OCI-LY7 (cell line): ENCODE results near the gene HS3ST3B1. TPM values are rescaled to one million over a fixed set of nuclear protein-coding genes. Genes with fewer than 3 reads are reported as not detected.

ENCODE experiments used
- BruUV-seq: library from RNA; stranded (reverse); fragments of 400-500 nt; replicated peaks from 2 replicates; lab custom pipeline; 2021; lab: Mats Ljungman, UMichigan
- CTCF ChIA-PET: fragments of 300-600 bp; sonication (Branson Sonifier 250); formaldehyde crosslinking; loops from one replicate; lab custom pipeline; 2022; ENCODE audit warnings: antibody characterized with exemption; ENCODE audit not compliant: unreplicated experiment; lab: Charles Lee
- POLR2A ChIA-PET: fragments of 300-600 bp; sonication (Branson Sonifier 250); formaldehyde crosslinking; loops from one replicate; lab custom pipeline; 2022; ENCODE audit warnings: antibody characterized with exemption; lab: Charles Lee
- DNase-seq: peaks from one replicate; pipeline ENCODE4 v3.0.0-alpha.2; 2015; ENCODE audit warnings: low spot score
- H2AFZ ChIP-seq: fragments of 200-600 bp; sonication (generic), shearing (Covaris generic); 2 replicates; pipeline ENCODE4 v1.6.1; 2014; ENCODE audit warnings: mild to moderate bottlenecking, antibody characterized with exemption, low read length, moderate library complexity
- H3K27ac ChIP-seq: fragments of 200-600 bp; sonication (generic); 2 replicates; pipeline ENCODE4 v1.5.1; 2014; ENCODE audit warnings: mixed run types, low read depth, mild to moderate bottlenecking, moderate library complexity, low read length, inconsistent platforms; ENCODE audit not compliant: poor library complexity, severe bottlenecking
- H3K36me3 ChIP-seq: fragments of 200-600 bp; sonication (generic); 2 replicates; pipeline ENCODE4 v1.6.1; 2014; ENCODE audit warnings: mild to moderate bottlenecking, antibody characterized with exemption, low read length, moderate library complexity, mixed read lengths; ENCODE audit not compliant: insufficient read depth
- H3K4me1 ChIP-seq: fragments of 200-600 bp; sonication (generic); 2 replicates; pipeline ENCODE4 v1.5.1; 2014; ENCODE audit warnings: mild to moderate bottlenecking, low read length; ENCODE audit not compliant: insufficient read depth, poor library complexity, severe bottlenecking
- H3K4me2 ChIP-seq: fragments of 200-600 bp; sonication (generic); 2 replicates; pipeline ENCODE4 v1.6.1; 2014; ENCODE audit warnings: mild to moderate bottlenecking, low read length
- H3K4me3 ChIP-seq: fragments of 200-600 bp; sonication (generic); 2 replicates; pipeline ENCODE4 v1.5.1; 2014; ENCODE audit warnings: mild to moderate bottlenecking, low read depth, low read length; ENCODE audit not compliant: poor library complexity, severe bottlenecking
- H3K79me2 ChIP-seq: fragments of 200-600 bp; sonication (generic); 2 replicates; pipeline ENCODE4 v1.6.1; 2016; ENCODE audit warnings: low read depth, mild to moderate bottlenecking, low read length, moderate library complexity, mixed read lengths; ENCODE audit not compliant: insufficient read depth
- H3K9me2 ChIP-seq: fragments of 200-600 bp; sonication (generic); 2 replicates; pipeline ENCODE4 v1.6.1; 2016; ENCODE audit warnings: mild to moderate bottlenecking, low read length, mixed read lengths; ENCODE audit not compliant: insufficient read depth
- H3K9me3 ChIP-seq: fragments of 200-600 bp; sonication (generic); 2 replicates; pipeline ENCODE4 v1.6.1; 2014; ENCODE audit warnings: mild to moderate bottlenecking, mixed run types, low read length, mixed read lengths
- H4K20me1 ChIP-seq: fragments of 200-600 bp; sonication (generic); 2 replicates; pipeline ENCODE4 v1.6.1; 2014; ENCODE audit warnings: mild to moderate bottlenecking, antibody characterized with exemption, low read length, moderate library complexity, mixed read lengths; ENCODE audit not compliant: insufficient read depth
- CTCF ChIP-seq: fragments of 200-600 bp; sonication (generic); conservative IDR thresholded peaks from 2 replicates; pipeline ENCODE4 v1.5.1; 2014; ENCODE audit warnings: mild to moderate bottlenecking, antibody characterized with exemption, low read length, moderate library complexity, mixed read lengths
- EZH2phosphoT487 ChIP-seq: fragments of 200-600 bp; sonication (generic); IDR thresholded peaks from 2 replicates; pipeline ENCODE4 v1.6.1; 2018; ENCODE audit warnings: low read depth, borderline replicate concordance, mild to moderate bottlenecking, mixed run types, antibody characterized with exemption, low read length, moderate library complexity, mixed read lengths
- intact Hi-C: fragments of 100-400 bp; cut with micrococcal nuclease; formaldehyde crosslinking; loops from one replicate; pipeline ENCODE4 v1.10.0; 2022; ENCODE audit not compliant: unreplicated experiment
- total RNA-seq, 2 experiments: library from RNA; depleted of rRNA in 1 of 2; stranded (reverse); fragments of >200 nt in 1 of 2; shearing (Covaris generic) in 1 of 2; gene quantifications; 2 replicates each; pipeline ENCODE4 v1.2.3, GENCODE V29; 2014 to 2022

The HS3ST3B1 gene
- total RNA-seq, 2 experiments from 2014 or later, result 0.03 to 1.6 TPM

GRCh38 chr17:14296166-14296910, 4.5 kb upstream of the HS3ST3B1 start:
- Histone ChIP-seq H3K27ac (no peak overlapping the region), H3K9me3 (no peaks in the 10 kb centered on the region), H2AFZ (no peak overlapping the region), H3K79me2 (no peaks in the 10 kb centered on the region), H3K4me3 (no peak overlapping the region), H4K20me1 (no peaks in the 10 kb centered on the region), H3K4me1 (peaks cover 9% of the 10 kb centered on the region), H3K9me2 (no peaks in the 10 kb centered on the region), H3K36me3 (no peaks in the 10 kb centered on the region), H3K4me2 (no peak overlapping the region)
- DNase-seq, result no peak
- no TSS peak for BruUV-seq
- ChIA-PET POLR2A (no interaction called here), CTCF (interaction anchor here (0.5 to 0.6 kb wide), 2 partner anchors 1201 to 1272 kb away, joined by 3 to 4 read pairs; no protein-coding TSS in a partner anchor)
- TF ChIP-seq EZH2phosphoT487 (no peak), CTCF (no peak)
- intact Hi-C loops, result no loop called here

GRCh38 chr17:14297161-14297851, 3.6 kb upstream of the HS3ST3B1 start:
- intact Hi-C loops, result no loop called here

More at GRCh38 chr17:14297161-14297851, 3.6 kb upstream of the HS3ST3B1 start:
- Histone ChIP-seq H3K79me2 (no peaks in the 10 kb centered on the region), H3K27ac (no peak overlapping the region), H3K9me2 (no peaks in the 10 kb centered on the region), H3K36me3 (no peaks in the 10 kb centered on the region), H3K4me1 (peaks cover 18% of the 10 kb centered on the region), H4K20me1 (no peaks in the 10 kb centered on the region), H2AFZ (no peak overlapping the region), H3K4me2 (no peak overlapping the region), H3K4me3 (no peak overlapping the region), H3K9me3 (no peaks in the 10 kb centered on the region)
- DNase-seq, result no peak
- no TSS peak for BruUV-seq
- ChIA-PET CTCF (no interaction called here), POLR2A (no interaction called here)
- TF ChIP-seq CTCF, result no peak
- no peak for TF ChIP-seq EZH2phosphoT487
